H1 (cell line): ENCODE data around the gene CUBN. TPM values are rescaled to one million over a fixed set of nuclear protein-coding genes. Genes with fewer than 3 reads are reported as not detected.

Source experiments
- BRCA1 ChIP-seq: IDR thresholded peaks from 2 replicates; pipeline ENCODE4 v1.6.1; 2012; ENCODE audit warnings: low read depth, low read length, improper control_type of control experiment
- KDM4A ChIP-seq: IDR thresholded peaks from one replicate; pipeline ENCODE4 v1.7.1; 2012; ENCODE audit warnings: low read depth, mild to moderate bottlenecking, moderate library complexity, low read length, inconsistent platforms; ENCODE audit not compliant: severe bottlenecking
- POLR2AphosphoS5 ChIP-seq: IDR thresholded peaks from 2 replicates; pipeline ENCODE4 v1.6.1; 2011; ENCODE audit warnings: low read depth, low read length
- SIRT6 ChIP-seq: IDR thresholded peaks from one replicate; pipeline ENCODE4 v1.7.1; 2012; ENCODE audit warnings: low read length, inconsistent platforms
- SIX5 ChIP-seq: IDR thresholded peaks from 2 replicates; pipeline ENCODE4 v1.6.1; 2011; ENCODE audit warnings: mild to moderate bottlenecking, low read depth, low read length
- TAF7 ChIP-seq: optimal IDR thresholded peaks from 2 replicates; pipeline ENCODE3; 2011; ENCODE audit warnings: low read depth, mild to moderate bottlenecking, inconsistent platforms, low read length, moderate library complexity, borderline replicate concordance
- polyA plus RNA-seq, 7 experiments: library from polyadenylated mRNA; depleted of rRNA in 3 of 7; stranded (reverse) in 5 of 7; unstranded in 2 of 7; fragments of >200 nt in 5 of 7; fragments of 200-250 nt in 2 of 7; gene quantifications; 1 replicate in 5 of 7; 2 replicates in 1 of 7; 4 replicates in 1 of 7; pipeline versions ENCODE4 v1.2.1 to v1.2.3, GENCODE V29; 2011 to 2013; ENCODE audit warnings: missing spikeins in 2 of 7, mixed read lengths in 2 of 7
- total RNA-seq: library from RNA; stranded (reverse); fragmentation: NEBNext Ultra II Directional; extraction: Animal tissue kit (Norgen Biotek cat#: 25700); gene quantifications from 2 replicates; pipeline ENCODE4 v1.2.1, GENCODE V29; 2021
- TF ChIP-seq, protein P1 (sequence below): IDR thresholded peaks from 2 replicates; pipeline ENCODE4 v1.6.1; 2012; ENCODE audit warnings: low read length, inconsistent platforms

Gene CUBN
- total and polyA plus RNA-seq, 2 of the 8 experiments (the other 6 are each of a cell fraction or from before 2014, with no cell fraction given), result 0.04 to 0.08 TPM

DNA sequence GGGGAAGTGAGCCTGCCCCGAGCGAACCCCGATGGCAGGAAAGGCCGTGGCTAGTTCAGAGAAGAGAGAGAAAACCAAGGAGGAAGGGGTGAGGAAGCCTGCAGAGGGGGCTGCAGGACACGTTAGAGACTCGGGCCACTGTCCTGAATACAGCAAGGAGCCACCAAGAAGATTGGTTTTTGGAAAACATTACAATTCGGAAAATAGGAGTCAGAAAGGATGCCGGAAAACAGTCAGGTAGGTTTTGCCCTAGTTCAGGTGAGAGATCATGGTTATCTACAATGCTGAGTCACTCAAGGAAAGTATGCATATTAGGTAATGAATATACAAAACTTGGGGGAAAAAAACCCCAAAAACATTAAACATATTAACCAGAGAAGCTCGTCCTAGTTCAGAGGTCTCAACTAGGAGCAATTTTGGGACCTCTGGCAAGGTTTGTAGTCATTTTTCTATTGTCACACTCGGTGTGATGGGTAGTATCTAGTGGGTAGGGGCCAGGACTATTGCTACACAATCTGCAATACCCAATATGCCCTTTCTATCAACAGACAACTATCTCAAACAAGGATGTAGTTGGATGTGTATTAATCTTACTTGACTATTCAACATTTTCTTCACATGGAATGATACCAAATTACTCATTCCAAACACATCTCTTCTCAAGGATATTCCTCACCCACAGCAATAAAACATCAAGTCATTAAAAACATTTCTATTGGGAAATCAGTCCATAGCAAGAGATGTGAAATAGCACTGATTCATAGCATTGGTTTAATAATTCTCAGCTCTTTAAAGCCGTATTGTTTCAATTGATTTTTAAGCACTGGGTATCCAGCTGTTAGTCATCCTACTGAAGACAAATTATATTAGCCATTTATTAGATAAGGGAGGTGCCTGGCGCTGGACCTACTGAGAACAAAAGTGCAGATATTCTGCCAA, 238.0 kb downstream of the CUBN start (continued):
- TF ChIP-seq SIX5 (no peak), BRCA1 (no peak), POLR2AphosphoS5 (peak; percentile 99), TAF7 (peak; percentile 100), SIRT6 (no peak), KDM4A (no peak)
- TF ChIP-seq, protein P1, sequence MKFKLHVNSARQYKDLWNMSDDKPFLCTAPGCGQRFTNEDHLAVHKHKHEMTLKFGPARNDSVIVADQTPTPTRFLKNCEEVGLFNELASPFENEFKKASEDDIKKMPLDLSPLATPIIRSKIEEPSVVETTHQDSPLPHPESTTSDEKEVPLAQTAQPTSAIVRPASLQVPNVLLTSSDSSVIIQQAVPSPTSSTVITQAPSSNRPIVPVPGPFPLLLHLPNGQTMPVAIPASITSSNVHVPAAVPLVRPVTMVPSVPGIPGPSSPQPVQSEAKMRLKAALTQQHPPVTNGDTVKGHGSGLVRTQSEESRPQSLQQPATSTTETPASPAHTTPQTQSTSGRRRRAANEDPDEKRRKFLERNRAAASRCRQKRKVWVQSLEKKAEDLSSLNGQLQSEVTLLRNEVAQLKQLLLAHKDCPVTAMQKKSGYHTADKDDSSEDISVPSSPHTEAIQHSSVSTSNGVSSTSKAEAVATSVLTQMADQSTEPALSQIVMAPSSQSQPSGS, result peak; percentile 84
- TF ChIP-seq, all 59 proteins: peak for 14
